Neural progenitor cell (in vitro differentiated cells): Measurements from ENCODE around the gene PABPC3. TPM values are rescaled to one million over a fixed set of nuclear protein-coding genes. Genes with fewer than 3 reads are reported as not detected.

Experiments used
- DNase-seq: peaks from one replicate; pipeline ENCODE4 v3.0.0-alpha.2; 2016; ENCODE audit warnings: low spot score
- H2AFZ ChIP-seq: fragments of 200-600 bp; sonication (generic); replicated peaks from 2 replicates; pipeline ENCODE4 v1.6.1; 2016; ENCODE audit warnings: antibody characterized with exemption
- H3F3A ChIP-seq: fragments of 200-600 bp; sonication (generic); 2 replicates; pipeline ENCODE4 v1.6.1; 2016; ENCODE audit warnings: antibody characterized with exemption, low read depth
- H3K27ac ChIP-seq: fragments of 200-600 bp; sonication (generic); 2 replicates; pipeline ENCODE4 v1.5.1; 2016; ENCODE audit warnings: mild to moderate bottlenecking
- H3K27me3 ChIP-seq: fragments of 200-600 bp; sonication (generic); 2 replicates; pipeline ENCODE4 v1.6.1; 2016; ENCODE audit warnings: mild to moderate bottlenecking, moderate library complexity
- H3K36me3 ChIP-seq: fragments of 200-600 bp; sonication (generic); 2 replicates; pipeline ENCODE4 v1.5.1; 2016
- H3K4me1 ChIP-seq: fragments of 200-600 bp; sonication (generic); 2 replicates; pipeline ENCODE4 v1.6.1; 2016; ENCODE audit warnings: mixed run types
- H3K4me2 ChIP-seq: fragments of 200-600 bp; sonication (generic); 2 replicates; pipeline ENCODE4 v1.6.1; 2016
- H3K4me3 ChIP-seq: fragments of 200-600 bp; sonication (generic); 2 replicates; pipeline ENCODE4 v1.5.1; 2016
- H3K79me2 ChIP-seq: fragments of 200-600 bp; sonication (generic); 2 replicates; pipeline ENCODE4 v1.6.1; 2016; ENCODE audit warnings: low read depth
- H3K9ac ChIP-seq: fragments of 200-600 bp; sonication (generic); 2 replicates; pipeline ENCODE4 v1.6.1; 2016
- H3K9me3 ChIP-seq: fragments of 200-600 bp; sonication (generic); 2 replicates; pipeline ENCODE4 v1.5.1; 2016; ENCODE audit warnings: low read depth
- H4K20me1 ChIP-seq: fragments of 200-600 bp; sonication (generic); 2 replicates; pipeline ENCODE4 v1.6.1; 2016; ENCODE audit warnings: low read depth
- H3K27ac Mint-ChIP-seq: 3 replicates; pipeline ENCODE4 v1.8.0; 2021; ENCODE audit warnings: mixed read lengths
- H3K27me3 Mint-ChIP-seq: 2 replicates; pipeline ENCODE4 v1.8.0; 2022; ENCODE audit warnings: low read depth, mild to moderate bottlenecking, inconsistent platforms, moderate library complexity, mixed read lengths; ENCODE audit not compliant: insufficient read depth
- H3K36me3 Mint-ChIP-seq: 3 replicates; pipeline ENCODE4 v1.8.0; 2021; ENCODE audit warnings: mixed read lengths
- H3K4me1 Mint-ChIP-seq: 3 replicates; pipeline ENCODE4 v1.8.0; 2021; ENCODE audit warnings: mixed read lengths
- H3K4me3 Mint-ChIP-seq: 3 replicates; pipeline ENCODE4 v1.8.0; 2021; ENCODE audit warnings: mild to moderate bottlenecking, moderate library complexity, mixed read lengths
- H3K9me3 Mint-ChIP-seq: 3 replicates; pipeline ENCODE4 v1.8.0; 2020; ENCODE audit warnings: mixed read lengths
- CTCF ChIP-seq: fragments of 200-600 bp; sonication (generic); IDR thresholded peaks from 2 replicates; pipeline ENCODE4 v1.5.1; 2017; ENCODE audit warnings: antibody characterized with exemption, mild to moderate bottlenecking
- EZH2 ChIP-seq: fragments of 200-600 bp; sonication (generic); IDR thresholded peaks from 2 replicates; pipeline ENCODE4 v1.6.1; 2017; ENCODE audit warnings: antibody characterized with exemption, mild to moderate bottlenecking, moderate library complexity
- EZH2phosphoT487 ChIP-seq: fragments of 200-600 bp; sonication (generic); IDR thresholded peaks from 2 replicates; pipeline ENCODE4 v1.6.1; 2017; ENCODE audit warnings: antibody characterized with exemption
- total RNA-seq: library from RNA; depleted of rRNA; stranded (reverse); fragments of >200 nt; gene quantifications from 2 replicates; pipeline ENCODE4 v1.2.3, GENCODE V29; 2015; ENCODE audit warnings: low replicate concordance

PABPC3 gene
- total RNA-seq, 1 donor from 2014 or later: 0.17 TPM

- no peaks in the 10 kb centered on the region for H3K4me1 Mint-ChIP-seq
- H3K79me2 ChIP-seq: no peaks in the 10 kb centered on the region
- no peaks in the 10 kb centered on the region for H4K20me1 ChIP-seq
- H3K4me3 ChIP-seq: no peak overlapping the region
- no peak overlapping the region for H3K27ac ChIP-seq
- no peak overlapping the region for H3K4me3 Mint-ChIP-seq
- H2AFZ ChIP-seq: no peak overlapping the region
- H3K9me3 Mint-ChIP-seq: no peaks in the 10 kb centered on the region
- H3K9me3 ChIP-seq: no peaks in the 10 kb centered on the region
- no peak overlapping the region for H3K4me2 ChIP-seq
- no peaks in the 10 kb centered on the region for H3K36me3 Mint-ChIP-seq
- H3K4me1 ChIP-seq: no peaks in the 10 kb centered on the region
- DNase-seq: no peak
- no peaks in the 10 kb centered on the region for H3K36me3 ChIP-seq
- TF ChIP-seq EZH2: no peak
- no peak for TF ChIP-seq CTCF
- TF ChIP-seq EZH2phosphoT487: no peak
- H3F3A ChIP-seq: no peaks in the 10 kb centered on the region
- no peak overlapping the region for H3K9ac ChIP-seq
- H3K27ac Mint-ChIP-seq: no peak overlapping the region
- peaks cover 2% of the 10 kb centered on the region for H3K27me3 Mint-ChIP-seq
- H3K27me3 ChIP-seq: no peaks in the 10 kb centered on the region
These were observed 1.5 kb downstream of the PABPC3 start for GRCh38 chr13:25097426-25097825.

GRCh38 chr13:25103711-25104110 is 7.8 kb downstream of the PABPC3 start:
- H3K36me3 Mint-ChIP-seq: no peaks in the 10 kb centered on the region
- no peaks in the 10 kb centered on the region for H3K79me2 ChIP-seq
- H3K27me3 ChIP-seq: no peaks in the 10 kb centered on the region

GRCh38 chr13:25109341-25109740 is 13.4 kb downstream of the PABPC3 start:
- DNase-seq: no peak
- Mint-ChIP-seq H3K4me3 (no peak overlapping the region), H3K27ac (no peak overlapping the region), H3K36me3 (no peaks in the 10 kb centered on the region), H3K9me3 (no peaks in the 10 kb centered on the region), H3K4me1 (peaks cover 10% of the 10 kb centered on the region), H3K27me3 (no peaks in the 10 kb centered on the region)
- TF ChIP-seq CTCF (no peak), EZH2phosphoT487 (no peak), EZH2 (no peak)
- Histone ChIP-seq H2AFZ (no peak overlapping the region), H4K20me1 (no peaks in the 10 kb centered on the region), H3F3A (no peaks in the 10 kb centered on the region), H3K27me3 (no peaks in the 10 kb centered on the region), H3K36me3 (no peaks in the 10 kb centered on the region), H3K4me2 (no peak overlapping the region), H3K9me3 (no peaks in the 10 kb centered on the region), H3K79me2 (no peaks in the 10 kb centered on the region), H3K9ac (no peak overlapping the region), H3K27ac (no peak overlapping the region), H3K4me3 (no peak overlapping the region), H3K4me1 (no peaks in the 10 kb centered on the region)

More at GRCh38 chr13:25103711-25104110, 7.8 kb downstream of the PABPC3 start:
- Histone ChIP-seq H3F3A (no peaks in the 10 kb centered on the region), H3K9me3 (no peaks in the 10 kb centered on the region), H3K4me3 (no peak overlapping the region), H3K4me1 (no peaks in the 10 kb centered on the region), H3K4me2 (no peak overlapping the region), H4K20me1 (no peaks in the 10 kb centered on the region), H3K36me3 (no peaks in the 10 kb centered on the region), H2AFZ (no peak overlapping the region), H3K9ac (no peak overlapping the region), H3K27ac (no peak overlapping the region)
- no peak for DNase-seq
- TF ChIP-seq EZH2 (no peak), EZH2phosphoT487 (no peak), CTCF (no peak)
- Mint-ChIP-seq H3K9me3 (no peaks in the 10 kb centered on the region), H3K27ac (no peak overlapping the region), H3K4me3 (no peak overlapping the region), H3K4me1 (no peaks in the 10 kb centered on the region), H3K27me3 (no peaks in the 10 kb centered on the region)
